Measurements from ENCODE around the gene LYRM7.
"Not testable (repeated sequence)": the region's sequence is repeated elsewhere in the genome, so short reads cannot be mapped to it uniquely, and the experiment has no call there.

Gene LYRM7

GRCh38 chr5:131193106-131193505, 22.4 kb downstream of the LYRM7 start:
- H3K27ac ChIP-seq (ENCODE audit: low read depth, low read length): no peak overlapping the region
- no peaks in the 10 kb centered on the region for H3K36me3 ChIP-seq (ENCODE audit: control insufficient read depth, insufficient read depth, low read length)
- H3K9ac ChIP-seq (ENCODE audit: low read length): no peak overlapping the region

GRCh38 chr5:131193897-131194296, 23.2 kb downstream of the LYRM7 start:
- H3K4me3 ChIP-seq (ENCODE audit: low read length); H3K36me3 ChIP-seq (ENCODE audit: control insufficient read depth, insufficient read depth, low read length); H3K9ac ChIP-seq (ENCODE audit: low read length); H3K27ac ChIP-seq (ENCODE audit: low read depth, low read length); H3K27me3 ChIP-seq (ENCODE audit: control insufficient read depth, insufficient read depth, low read length); H3K4me1 ChIP-seq (ENCODE audit: control insufficient read depth, insufficient read depth, low read length): not testable (repeated sequence)

More at GRCh38 chr5:131193106-131193505, 22.4 kb downstream of the LYRM7 start:
- no peaks in the 10 kb centered on the region for H3K27me3 ChIP-seq (ENCODE audit: control insufficient read depth, insufficient read depth, low read length)
- H3K4me1 ChIP-seq (ENCODE audit: control insufficient read depth, insufficient read depth, low read length): peaks cover 3% of the 10 kb centered on the region
- no peak overlapping the region for H3K4me3 ChIP-seq (ENCODE audit: low read length)

GRCh38 chr5:131194725-131195124, 24.0 kb downstream of the LYRM7 start:
- H3K9ac ChIP-seq (ENCODE audit: low read length): no peak overlapping the region
- H3K27ac ChIP-seq (ENCODE audit: low read depth, low read length): no peak overlapping the region
- H3K4me3 ChIP-seq (ENCODE audit: low read length): no peak overlapping the region

GRCh38 chr5:131195696-131196095, 25.0 kb downstream of the LYRM7 start:
- Histone ChIP-seq H3K27ac (ENCODE audit: low read depth, low read length) (no peak overlapping the region), H3K9ac (ENCODE audit: low read length) (no peak overlapping the region), H3K4me3 (ENCODE audit: low read length) (no peak overlapping the region), H3K27me3 (ENCODE audit: control insufficient read depth, insufficient read depth, low read length) (no peaks in the 10 kb centered on the region), H3K36me3 (ENCODE audit: control insufficient read depth, insufficient read depth, low read length) (no peaks in the 10 kb centered on the region), H3K4me1 (ENCODE audit: control insufficient read depth, insufficient read depth, low read length) (peaks cover 3% of the 10 kb centered on the region)

More at GRCh38 chr5:131194725-131195124, 24.0 kb downstream of the LYRM7 start:
- Histone ChIP-seq H3K4me1 (ENCODE audit: control insufficient read depth, insufficient read depth, low read length) (peaks cover 3% of the 10 kb centered on the region), H3K27me3 (ENCODE audit: control insufficient read depth, insufficient read depth, low read length) (no peaks in the 10 kb centered on the region), H3K36me3 (ENCODE audit: control insufficient read depth, insufficient read depth, low read length) (no peaks in the 10 kb centered on the region)

- Histone ChIP-seq H3K36me3 (ENCODE audit: control insufficient read depth, insufficient read depth, low read length) (no peaks in the 10 kb centered on the region), H3K27ac (ENCODE audit: low read depth, low read length) (no peak overlapping the region)
Observed at GRCh38 chr5:131196331-131196730, 25.6 kb downstream of the LYRM7 start.

GRCh38 chr5:131198625-131199024, 27.9 kb downstream of the LYRM7 start:
- Histone ChIP-seq H3K4me1 (ENCODE audit: control insufficient read depth, insufficient read depth, low read length) (no peaks in the 10 kb centered on the region), H3K27me3 (ENCODE audit: control insufficient read depth, insufficient read depth, low read length) (no peaks in the 10 kb centered on the region), H3K4me3 (ENCODE audit: low read length) (no peak overlapping the region), H3K9ac (ENCODE audit: low read length) (no peak overlapping the region), H3K36me3 (ENCODE audit: control insufficient read depth, insufficient read depth, low read length) (no peaks in the 10 kb centered on the region), H3K27ac (ENCODE audit: low read depth, low read length) (no peak overlapping the region)

More at GRCh38 chr5:131196331-131196730, 25.6 kb downstream of the LYRM7 start:
- Histone ChIP-seq H3K9ac (ENCODE audit: low read length) (no peak overlapping the region), H3K4me1 (ENCODE audit: control insufficient read depth, insufficient read depth, low read length) (peaks cover 3% of the 10 kb centered on the region), H3K4me3 (ENCODE audit: low read length) (no peak overlapping the region), H3K27me3 (ENCODE audit: control insufficient read depth, insufficient read depth, low read length) (no peaks in the 10 kb centered on the region)

GRCh38 chr5:131200560-131200959, 29.8 kb downstream of the LYRM7 start:
- Histone ChIP-seq H3K4me3 (ENCODE audit: low read length) (no peak overlapping the region), H3K4me1 (ENCODE audit: control insufficient read depth, insufficient read depth, low read length) (no peaks in the 10 kb centered on the region), H3K36me3 (ENCODE audit: control insufficient read depth, insufficient read depth, low read length) (no peaks in the 10 kb centered on the region), H3K9ac (ENCODE audit: low read length) (no peak overlapping the region), H3K27ac (ENCODE audit: low read depth, low read length) (no peak overlapping the region), H3K27me3 (ENCODE audit: control insufficient read depth, insufficient read depth, low read length) (no peaks in the 10 kb centered on the region)

GRCh38 chr5:131204964-131205363, 34.2 kb downstream of the LYRM7 start:
- H3K9ac ChIP-seq (ENCODE audit: low read length): no peak overlapping the region
- no peaks in the 10 kb centered on the region for H3K4me1 ChIP-seq (ENCODE audit: control insufficient read depth, insufficient read depth, low read length)
- no peaks in the 10 kb centered on the region for H3K27me3 ChIP-seq (ENCODE audit: control insufficient read depth, insufficient read depth, low read length)
- no peaks in the 10 kb centered on the region for H3K36me3 ChIP-seq (ENCODE audit: control insufficient read depth, insufficient read depth, low read length)
- H3K4me3 ChIP-seq (ENCODE audit: low read length): no peak overlapping the region
- no peak overlapping the region for H3K27ac ChIP-seq (ENCODE audit: low read depth, low read length)

- Histone ChIP-seq H3K4me1 (ENCODE audit: control insufficient read depth, insufficient read depth, low read length) (no peaks in the 10 kb centered on the region), H3K27me3 (ENCODE audit: control insufficient read depth, insufficient read depth, low read length) (no peaks in the 10 kb centered on the region), H3K27ac (ENCODE audit: low read depth, low read length) (no peak overlapping the region), H3K36me3 (ENCODE audit: control insufficient read depth, insufficient read depth, low read length) (no peaks in the 10 kb centered on the region), H3K4me3 (ENCODE audit: low read length) (no peak overlapping the region), H3K9ac (ENCODE audit: low read length) (no peak overlapping the region)
Observed at GRCh38 chr5:131206061-131206460, 35.3 kb downstream of the LYRM7 start.

- Histone ChIP-seq H3K4me1 (ENCODE audit: control insufficient read depth, insufficient read depth, low read length) (no peaks in the 10 kb centered on the region), H3K4me3 (ENCODE audit: low read length) (no peak overlapping the region), H3K36me3 (ENCODE audit: control insufficient read depth, insufficient read depth, low read length) (no peaks in the 10 kb centered on the region), H3K27ac (ENCODE audit: low read depth, low read length) (no peak overlapping the region), H3K27me3 (ENCODE audit: control insufficient read depth, insufficient read depth, low read length) (no peaks in the 10 kb centered on the region), H3K9ac (ENCODE audit: low read length) (no peak overlapping the region)
Observed at GRCh38 chr5:131206772-131207171, 36.0 kb downstream of the LYRM7 start.

GRCh38 chr5:131209175-131209505, 38.4 kb downstream of the LYRM7 start:
- Histone ChIP-seq H3K27ac (ENCODE audit: low read depth, low read length) (no peak overlapping the region), H3K27me3 (ENCODE audit: control insufficient read depth, insufficient read depth, low read length) (no peaks in the 10 kb centered on the region)

GRCh38 chr5:131209506-131210150, 38.9 kb downstream of the LYRM7 start:
- Histone ChIP-seq H3K27ac (ENCODE audit: low read depth, low read length) (no peak overlapping the region), H3K4me1 (ENCODE audit: control insufficient read depth, insufficient read depth, low read length) (no peaks in the 10 kb centered on the region), H3K9ac (ENCODE audit: low read length) (no peak overlapping the region), H3K27me3 (ENCODE audit: control insufficient read depth, insufficient read depth, low read length) (no peaks in the 10 kb centered on the region), H3K4me3 (ENCODE audit: low read length) (no peak overlapping the region), H3K36me3 (ENCODE audit: control insufficient read depth, insufficient read depth, low read length) (no peaks in the 10 kb centered on the region)

More at GRCh38 chr5:131209175-131209505, 38.4 kb downstream of the LYRM7 start:
- Histone ChIP-seq H3K4me3 (ENCODE audit: low read length) (no peak overlapping the region), H3K9ac (ENCODE audit: low read length) (no peak overlapping the region), H3K36me3 (ENCODE audit: control insufficient read depth, insufficient read depth, low read length) (no peaks in the 10 kb centered on the region), H3K4me1 (ENCODE audit: control insufficient read depth, insufficient read depth, low read length) (no peaks in the 10 kb centered on the region)

- no peaks in the 10 kb centered on the region for H3K36me3 ChIP-seq (ENCODE audit: control insufficient read depth, insufficient read depth, low read length)
- no peak overlapping the region for H3K4me3 ChIP-seq (ENCODE audit: low read length)
- no peak overlapping the region for H3K9ac ChIP-seq (ENCODE audit: low read length)
- H3K4me1 ChIP-seq (ENCODE audit: control insufficient read depth, insufficient read depth, low read length): no peaks in the 10 kb centered on the region
- no peak overlapping the region for H3K27ac ChIP-seq (ENCODE audit: low read depth, low read length)
- no peaks in the 10 kb centered on the region for H3K27me3 ChIP-seq (ENCODE audit: control insufficient read depth, insufficient read depth, low read length)
Observed at GRCh38 chr5:131210151-131210510, 39.4 kb downstream of the LYRM7 start.

Measured in rectal smooth muscle tissue (tissue), 1 donor.